B cell (primary cell): ENCODE data around the gene NINL. TPM values are rescaled to one million over a fixed set of nuclear protein-coding genes. Genes with fewer than 3 reads are reported as not detected.

Experiments used
- ATAC-seq: fragments of 200-7000 bp; cut with Tn5 transposase; one replicate; pipeline ENCODE4 v1.10.0; 2021; ENCODE audit warnings: low read depth, mild to moderate bottlenecking, moderate number of reproducible peaks, moderate library complexity
- CTCF ChIA-PET: fragments of 350-600 bp; sonication (Branson Sonifier 250); formaldehyde crosslinking; loops from one replicate; lab custom pipeline; 2021; ENCODE audit warnings: antibody characterized with exemption, inconsistent platforms; lab: Charles Lee
- POLR2A ChIA-PET: fragments of 350-600 bp; sonication (Branson Sonifier 250); formaldehyde crosslinking; loops from one replicate; lab custom pipeline; 2021; ENCODE audit warnings: antibody characterized with exemption; lab: Charles Lee
- DNase-seq: peaks from one replicate; pipeline ENCODE4 v3.0.0; 2013
- H2AFZ ChIP-seq: 2 replicates; pipeline ENCODE4 v1.6.1; 2012; ENCODE audit warnings: mild to moderate bottlenecking, low read depth, low read length; ENCODE audit not compliant: insufficient read depth, poor library complexity, severe bottlenecking
- H3K27ac ChIP-seq, 2 donors: 1 replicate in 1 of 2; 2 replicates in 1 of 2; pipeline ENCODE4 v1.5.1; 2012 to 2013; ENCODE audit warnings: low read length in 2 of 2, mild to moderate bottlenecking in 2 of 2, moderate library complexity in 1 of 2
- H3K27me3 ChIP-seq, 4 experiments: fragments of 200-600 bp in 1 of 4; sonication (generic) in 1 of 4; replicated peaks in 1 of 4; 1 replicate in 2 of 4; 2 replicates in 2 of 4; pipeline versions ENCODE4 v1.6.1 to v1.7.0; 2013 to 2016; ENCODE audit warnings: low read length in 3 of 4, mild to moderate bottlenecking in 2 of 4, mixed read lengths in 1 of 4, moderate library complexity in 1 of 4; ENCODE audit not compliant: insufficient read depth in 4 of 4, control insufficient read depth in 3 of 4; ENCODE audit errors: control extremely low read depth in 1 of 4
- H3K36me3 ChIP-seq, 2 experiments: replicated peaks in 1 of 2; 1 replicate in 1 of 2; 2 replicates in 1 of 2; pipeline versions ENCODE4 v1.6.1 to v1.7.1; 2013; ENCODE audit warnings: low read length in 1 of 2; ENCODE audit not compliant: insufficient read depth in 2 of 2, control insufficient read depth in 1 of 2; ENCODE audit errors: control extremely low read depth in 1 of 2, extremely low read depth in 1 of 2
- H3K4me1 ChIP-seq, 2 donors: fragments of 200-600 bp in 1 of 2; sonication (generic) in 1 of 2; 1 replicate in 1 of 2; 2 replicates in 1 of 2; pipeline versions ENCODE4 v1.5.1 to v1.6.1; 2013 to 2017; ENCODE audit warnings: low read length in 2 of 2; ENCODE audit not compliant: control insufficient read depth in 2 of 2, insufficient read depth in 2 of 2
- H3K4me2 ChIP-seq: replicated peaks from 2 replicates; pipeline ENCODE3; 2012; ENCODE audit warnings: mild to moderate bottlenecking, low read depth, low read length; ENCODE audit not compliant: poor library complexity, severe bottlenecking
- H3K4me3 ChIP-seq, 5 experiments: fragments of 200-600 bp in 1 of 5; sonication (generic) in 1 of 5; 1 replicate in 3 of 5; 2 replicates in 2 of 5; pipeline versions ENCODE4 v1.5.1 to v1.7.0; 2011 to 2016; ENCODE audit warnings: low read length in 4 of 5, mild to moderate bottlenecking in 4 of 5, low read depth in 2 of 5, control low read depth in 1 of 5, moderate library complexity in 1 of 5; ENCODE audit not compliant: insufficient read depth in 1 of 5; ENCODE audit errors: control extremely low read depth in 1 of 5, extremely low read depth in 1 of 5
- H3K79me2 ChIP-seq: fragments of 200-600 bp; sonication (generic); one replicate; pipeline ENCODE4 v1.6.0; 2016; ENCODE audit warnings: low read length; ENCODE audit not compliant: control insufficient read depth, insufficient read depth
- H3K9ac ChIP-seq: fragments of 200-600 bp; sonication (generic); 2 replicates; pipeline ENCODE4 v1.6.1; 2017; ENCODE audit warnings: mild to moderate bottlenecking, low read length, moderate library complexity
- H3K9me3 ChIP-seq, 3 donors: one replicate each; pipeline versions ENCODE4 v1.6.1 to v1.7.1; 2013; ENCODE audit warnings: low read length in 2 of 3; ENCODE audit not compliant: control insufficient read depth in 2 of 3, insufficient read depth in 1 of 3; ENCODE audit errors: control extremely low read depth in 1 of 3
- H4K20me1 ChIP-seq: 2 replicates; pipeline ENCODE4 v1.6.0; 2012; ENCODE audit warnings: mild to moderate bottlenecking, low read length; ENCODE audit not compliant: insufficient read depth, control insufficient read depth, poor library complexity, severe bottlenecking
- H3K27ac Mint-ChIP-seq: one replicate; pipeline ENCODE4 v1.8.0; 2021; ENCODE audit warnings: mixed read lengths
- H3K27me3 Mint-ChIP-seq: one replicate; pipeline ENCODE4 v1.8.0; 2021; ENCODE audit warnings: mixed read lengths
- H3K4me1 Mint-ChIP-seq: one replicate; pipeline ENCODE4 v1.8.0; 2021; ENCODE audit warnings: mixed read lengths
- H3K4me3 Mint-ChIP-seq: one replicate; pipeline ENCODE4 v1.8.0; 2021; ENCODE audit warnings: mixed read lengths
- H3K9me3 Mint-ChIP-seq: one replicate; pipeline ENCODE4 v1.8.0; 2022; ENCODE audit warnings: mixed read lengths; ENCODE audit not compliant: insufficient read depth
- EZH2 ChIP-seq: IDR thresholded peaks from 2 replicates; pipeline ENCODE4 v1.6.1; 2012; ENCODE audit warnings: borderline replicate concordance, low read depth, mild to moderate bottlenecking, moderate library complexity, low read length; ENCODE audit not compliant: insufficient read depth, poor library complexity, severe bottlenecking
- WGBS: methylation state at CpG from one replicate; pipeline ENCODE4 v1.1.5; 2013; ENCODE audit warnings: missing lambda C conversion rate; ENCODE audit not compliant: insufficient coverage; 5-methylcytosine and 5-hydroxymethylcytosine counted together
- intact Hi-C: fragments of 100-400 bp; cut with micrococcal nuclease; formaldehyde crosslinking; loops from one replicate; pipeline ENCODE4 v1.10.0; 2022
- polyA plus RNA-seq: library from polyadenylated mRNA; depleted of rRNA; stranded (reverse); fragments of >200 nt; gene quantifications from 2 replicates; pipeline ENCODE4 v1.2.3, GENCODE V29; 2012
- total RNA-seq, 2 donors: library from RNA; stranded (reverse); fragments of 120-200 nt in 1 of 2; gene quantifications; 1 replicate in 1 of 2; 2 replicates in 1 of 2; pipeline versions ENCODE4 v1.2.3 to v1.2.4, GENCODE V29; 2013 to 2022
- TF ChIP-seq, protein P1 (sequence below): fragments of 200-600 bp; IDR thresholded peaks from one replicate; pipeline ENCODE4 v1.8.0; 2022; ENCODE audit warnings: antibody characterized with exemption, mild to moderate bottlenecking

NINL gene
- total and polyA plus RNA-seq, 2 donors (not counting 1 experiment from before 2014, with no cell fraction given) = 1.8 to 5.5 TPM

DNA sequence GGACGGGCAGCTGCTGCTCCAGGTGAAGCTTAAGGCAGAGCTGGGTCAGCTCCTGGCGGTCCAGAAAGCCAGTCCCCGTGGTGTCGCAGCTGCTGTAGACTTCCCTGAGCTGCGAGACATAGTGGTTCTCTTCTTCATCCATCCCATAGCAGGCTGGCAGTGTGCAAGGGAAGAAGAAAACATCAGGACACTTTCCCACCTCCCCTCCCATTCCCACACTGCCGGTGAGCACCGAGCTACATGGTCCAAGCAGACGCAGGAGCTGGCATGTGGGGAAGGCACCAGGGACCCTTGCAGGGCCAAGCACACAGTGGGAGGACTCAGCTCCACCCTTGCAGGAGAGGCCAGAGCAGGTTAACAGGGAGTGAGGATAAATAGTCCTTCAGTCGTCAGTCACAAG lies 58.9 kb downstream of the NINL start:
- intact Hi-C loops = no loop called here
- no peak overlapping the region for H3K4me3 ChIP-seq

DNA sequence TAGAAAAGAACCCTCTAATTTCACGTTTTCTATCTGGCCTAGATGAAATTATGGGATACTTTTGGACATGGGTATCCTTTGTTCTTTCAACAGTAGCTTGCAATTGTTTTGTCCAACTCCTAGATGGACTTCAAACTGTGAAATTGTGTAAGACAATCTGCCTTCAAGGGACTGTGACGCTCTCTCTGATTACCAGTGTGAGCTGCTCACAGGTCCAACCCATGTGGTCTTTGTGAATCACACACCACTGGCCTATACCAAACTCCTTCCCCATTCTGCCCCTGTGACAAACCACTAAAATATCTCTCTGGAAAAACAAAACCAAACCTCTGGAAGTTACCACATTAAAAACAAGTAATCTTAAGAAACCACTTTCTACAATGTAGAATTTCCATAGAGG lies 59.5 kb downstream of the NINL start:
- CTCF ChIA-PET = no interaction called here
- intact Hi-C loops = no loop called here
- no peak for TF ChIP-seq EZH2
- TF ChIP-seq, protein P1, sequence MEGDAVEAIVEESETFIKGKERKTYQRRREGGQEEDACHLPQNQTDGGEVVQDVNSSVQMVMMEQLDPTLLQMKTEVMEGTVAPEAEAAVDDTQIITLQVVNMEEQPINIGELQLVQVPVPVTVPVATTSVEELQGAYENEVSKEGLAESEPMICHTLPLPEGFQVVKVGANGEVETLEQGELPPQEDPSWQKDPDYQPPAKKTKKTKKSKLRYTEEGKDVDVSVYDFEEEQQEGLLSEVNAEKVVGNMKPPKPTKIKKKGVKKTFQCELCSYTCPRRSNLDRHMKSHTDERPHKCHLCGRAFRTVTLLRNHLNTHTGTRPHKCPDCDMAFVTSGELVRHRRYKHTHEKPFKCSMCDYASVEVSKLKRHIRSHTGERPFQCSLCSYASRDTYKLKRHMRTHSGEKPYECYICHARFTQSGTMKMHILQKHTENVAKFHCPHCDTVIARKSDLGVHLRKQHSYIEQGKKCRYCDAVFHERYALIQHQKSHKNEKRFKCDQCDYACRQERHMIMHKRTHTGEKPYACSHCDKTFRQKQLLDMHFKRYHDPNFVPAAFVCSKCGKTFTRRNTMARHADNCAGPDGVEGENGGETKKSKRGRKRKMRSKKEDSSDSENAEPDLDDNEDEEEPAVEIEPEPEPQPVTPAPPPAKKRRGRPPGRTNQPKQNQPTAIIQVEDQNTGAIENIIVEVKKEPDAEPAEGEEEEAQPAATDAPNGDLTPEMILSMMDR = no peak
- H3K9me3 ChIP-seq = peaks cover 0 to 5% (median 0%) of the 10 kb centered on the region in 3 donors
- POLR2A ChIA-PET = no interaction called here
- H3K4me1 ChIP-seq = no peaks in the 10 kb centered on the region
- no peaks in the 10 kb centered on the region for H3K79me2 ChIP-seq
- DNase-seq (no peak), ATAC-seq (no peak)
- Mint-ChIP-seq H3K4me3 (no peak overlapping the region), H3K27me3 (no peaks in the 10 kb centered on the region), H3K9me3 (no peaks in the 10 kb centered on the region), H3K4me1 (no peaks in the 10 kb centered on the region), H3K27ac (no peak overlapping the region)
- no peak overlapping the region for H2AFZ ChIP-seq
- H3K9ac ChIP-seq = no peak overlapping the region
- no peak overlapping the region for H3K27ac ChIP-seq
- H3K4me2 ChIP-seq = no peak overlapping the region
- H4K20me1 ChIP-seq = no peaks in the 10 kb centered on the region
- H3K27me3 ChIP-seq = no peaks in the 10 kb centered on the region
- WGBS = 100% methylated on average over 1 of the region's 2 CpGs
- H3K4me3 ChIP-seq = no peak overlapping the region
- no peaks in the 10 kb centered on the region for H3K36me3 ChIP-seq

More for the DNA sequence above, 58.9 kb downstream of the NINL start:
- no peaks in the 10 kb centered on the region for H3K36me3 ChIP-seq
- no peak overlapping the region for H2AFZ ChIP-seq
- no peak overlapping the region for H3K9ac ChIP-seq
- TF ChIP-seq, protein P1 = no peak
- no peak for TF ChIP-seq EZH2
- WGBS = 100% methylated on average over 5 of the region's 9 CpGs
- ATAC-seq (no peak), DNase-seq (no peak)
- H3K79me2 ChIP-seq = no peaks in the 10 kb centered on the region
- H3K9me3 ChIP-seq = peaks cover 0 to 5% (median 0%) of the 10 kb centered on the region in 3 donors
- no peak overlapping the region for H3K27ac ChIP-seq
- H3K27me3 ChIP-seq = no peaks in the 10 kb centered on the region
- no peak overlapping the region for H3K4me2 ChIP-seq
- Mint-ChIP-seq H3K4me3 (no peak overlapping the region), H3K9me3 (no peaks in the 10 kb centered on the region), H3K4me1 (no peaks in the 10 kb centered on the region), H3K27me3 (no peaks in the 10 kb centered on the region), H3K27ac (no peak overlapping the region)
- no peaks in the 10 kb centered on the region for H3K4me1 ChIP-seq
- CTCF ChIA-PET = no interaction called here
- no peaks in the 10 kb centered on the region for H4K20me1 ChIP-seq
- POLR2A ChIA-PET = no interaction called here
